Subcutaneous abdominal adipose tissue (tissue), 5 donors: Measurements from ENCODE around the gene PHF23.

Source experiments
- H3K27ac ChIP-seq: one replicate; pipeline ENCODE4 v1.7.0; 2013; ENCODE audit warnings: low read depth, mild to moderate bottlenecking, inconsistent platforms, low read length, moderate library complexity
- H3K27me3 ChIP-seq, 5 donors: one replicate each; pipeline ENCODE4 v1.7.0; 2013; ENCODE audit warnings: low read length in 5 of 5, inconsistent platforms in 1 of 5; ENCODE audit not compliant: control insufficient read depth in 5 of 5, insufficient read depth in 4 of 5
- H3K36me3 ChIP-seq, 5 donors: one replicate each; pipeline ENCODE4 v1.7.0; 2013; ENCODE audit warnings: low read length in 5 of 5; ENCODE audit not compliant: control insufficient read depth in 5 of 5, insufficient read depth in 5 of 5
- H3K4me1 ChIP-seq, 5 donors: one replicate each; pipeline ENCODE4 v1.7.0; 2013; ENCODE audit warnings: low read length in 5 of 5, mild to moderate bottlenecking in 3 of 5, moderate library complexity in 1 of 5; ENCODE audit not compliant: control insufficient read depth in 5 of 5, insufficient read depth in 5 of 5
- H3K4me3 ChIP-seq, 5 donors: one replicate each; pipeline ENCODE4 v1.7.0; 2013; ENCODE audit warnings: low read length in 5 of 5, low read depth in 1 of 5
- H3K9ac ChIP-seq, 5 donors: one replicate each; pipeline ENCODE4 v1.7.0; 2013; ENCODE audit warnings: low read length in 5 of 5, mild to moderate bottlenecking in 4 of 5, moderate library complexity in 3 of 5
- H3K9me3 ChIP-seq, 5 donors: one replicate each; pipeline ENCODE4 v1.7.0; 2013; ENCODE audit warnings: low read length in 5 of 5; ENCODE audit not compliant: control insufficient read depth in 5 of 5
- donor health status: healthy.
- donor health status: healthy.
- donor health status: healthy.
- donor health status: healthy.
- donor health status: healthy.

The PHF23 gene

GRCh38 chr17:7239091-7240027 is at the start of gene PHF23:
PHF23 (minus strand) TSS chr17:7239457; CDS start chr17:7239279, 178 bp downstream.
- H3K27ac ChIP-seq, result peak within 1 kb of the TSS; percentile 99
- peaks cover 14 to 61% (median 50%) of the 10 kb centered on the region in 5 donors for H3K4me1 ChIP-seq
- H3K4me3 ChIP-seq, result peak within 1 kb of the TSS; percentile 88 to 96 (median 93)
- no peaks in the 10 kb centered on the region for H3K27me3 ChIP-seq
- H3K9ac ChIP-seq, result peak within 1 kb of the TSS; percentile 87 to 97 (median 92)
- no peaks in the 10 kb centered on the region for H3K9me3 ChIP-seq
- peaks cover 0 to 38% (median 31%) of the 10 kb centered on the region in 5 donors for H3K36me3 ChIP-seq

GRCh38 chr17:7285679-7286078 is 46.4 kb upstream of the PHF23 start:
- Histone ChIP-seq H3K36me3 (peaks cover 0 to 39% (median 31%) of the 10 kb centered on the region in 5 donors), H3K27ac (no peak overlapping the region), H3K27me3 (peaks cover 0 to 15% (median 5%) of the 10 kb centered on the region in 5 donors), H3K4me3 (no peak overlapping the region), H3K4me1 (peaks cover 7 to 67% (median 34%) of the 10 kb centered on the region in 5 donors), H3K9me3 (no peaks in the 10 kb centered on the region), H3K9ac (peak overlapping the region in 1 of 5 donors; percentile 47)

DNA sequence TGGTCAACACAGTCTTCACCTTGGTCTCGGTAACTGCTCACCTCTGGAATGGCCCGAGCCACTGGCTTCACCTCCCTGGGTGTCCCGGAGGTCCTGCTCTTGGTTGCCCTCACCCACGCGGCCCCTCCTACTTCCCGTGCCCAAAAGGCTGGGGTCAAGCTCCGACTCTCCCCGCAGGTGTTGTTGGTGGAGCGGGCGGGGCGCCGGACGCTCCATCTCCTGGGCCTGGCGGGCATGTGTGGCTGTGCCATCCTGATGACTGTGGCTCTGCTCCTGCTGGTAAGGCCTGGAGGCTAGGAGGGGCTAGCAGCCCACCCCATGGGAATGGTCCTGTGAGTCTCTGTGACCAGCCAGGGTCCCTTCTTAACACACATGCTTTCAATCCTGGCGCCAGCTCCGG is 45.7 kb upstream of the PHF23 start:
- Histone ChIP-seq H3K27ac (no peak overlapping the region), H3K27me3 (peaks cover 0 to 15% (median under 1%) of the 10 kb centered on the region in 5 donors), H3K4me1 (peaks cover 7 to 65% (median 32%) of the 10 kb centered on the region in 5 donors), H3K9ac (peak overlapping the region in 1 of 5 donors; percentile 47), H3K36me3 (peaks cover 0 to 39% (median 31%) of the 10 kb centered on the region in 5 donors), H3K4me3 (no peak overlapping the region), H3K9me3 (no peaks in the 10 kb centered on the region)

DNA sequence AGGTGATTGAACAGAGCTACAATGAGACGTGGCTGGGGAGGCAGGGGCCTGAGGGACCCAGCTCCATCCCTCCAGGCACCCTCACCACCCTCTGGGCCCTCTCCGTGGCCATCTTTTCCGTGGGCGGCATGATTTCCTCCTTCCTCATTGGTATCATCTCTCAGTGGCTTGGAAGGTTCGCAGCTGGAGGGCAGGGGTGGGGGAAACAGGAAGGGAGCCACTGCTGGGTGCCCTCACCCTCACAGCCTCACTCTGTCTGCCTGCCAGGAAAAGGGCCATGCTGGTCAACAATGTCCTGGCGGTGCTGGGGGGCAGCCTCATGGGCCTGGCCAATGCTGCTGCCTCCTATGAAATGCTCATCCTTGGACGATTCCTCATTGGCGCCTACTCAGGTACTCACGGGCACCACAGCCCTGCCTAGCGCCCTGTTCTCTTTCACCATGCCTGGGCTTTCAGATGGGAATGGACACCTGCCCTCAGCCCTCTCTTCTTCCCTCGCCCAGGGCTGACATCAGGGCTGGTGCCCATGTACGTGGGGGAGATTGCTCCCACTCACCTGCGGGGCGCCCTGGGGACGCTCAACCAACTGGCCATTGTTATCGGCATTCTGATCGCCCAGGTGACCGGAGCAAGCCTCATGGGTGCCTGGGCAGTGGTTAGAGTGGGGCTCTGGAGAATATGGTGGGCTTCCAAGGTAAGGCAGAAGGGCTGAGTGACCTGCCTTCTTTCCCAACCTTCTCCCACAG is 44.4 kb upstream of the PHF23 start:
- H3K4me1 ChIP-seq, result peaks cover 7 to 61% (median 30%) of the 10 kb centered on the region in 5 donors
- H3K4me3 ChIP-seq, result peak overlapping the region in 3 of 5 donors; percentile 65 to 69 (median 68)
- H3K36me3 ChIP-seq, result peaks cover 0 to 39% (median 31%) of the 10 kb centered on the region in 5 donors
- H3K9ac ChIP-seq, result peak overlapping the region in 1 of 5 donors; percentile 53
- H3K9me3 ChIP-seq, result no peaks in the 10 kb centered on the region
- H3K27ac ChIP-seq, result peak overlapping the region; percentile 90
- H3K27me3 ChIP-seq, result peaks cover 0 to 15% (median 0%) of the 10 kb centered on the region in 5 donors

DNA sequence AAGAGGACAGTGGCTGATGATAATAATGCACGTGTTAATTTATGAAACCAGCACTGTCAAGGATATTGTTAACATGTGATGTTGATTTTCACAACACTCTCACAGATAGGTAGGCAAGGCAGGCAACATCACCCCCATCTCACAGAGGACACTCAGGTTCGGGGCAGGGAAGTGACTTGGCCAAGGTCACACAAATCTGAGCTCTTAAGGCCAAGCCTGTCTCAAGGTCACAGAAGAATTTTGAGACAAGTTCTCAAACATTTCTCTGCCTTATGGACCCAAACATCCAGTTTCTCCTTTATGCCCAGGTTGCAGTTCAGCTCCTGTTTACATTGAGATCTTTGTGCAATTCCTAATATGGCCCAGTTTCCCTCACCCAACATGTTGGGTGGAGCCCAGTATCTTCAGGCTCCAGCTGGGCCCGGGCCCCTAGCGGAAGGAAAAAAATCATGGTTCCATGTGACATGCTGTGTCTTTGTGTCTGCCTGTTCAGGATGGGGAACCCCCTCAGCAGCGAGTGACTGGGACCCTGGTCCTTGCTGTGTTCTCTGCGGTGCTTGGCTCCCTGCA is 43.6 kb upstream of the PHF23 start:
- H3K27me3 ChIP-seq, result peaks cover 0 to 15% (median 0%) of the 10 kb centered on the region in 5 donors
- peaks cover 0 to 38% (median 31%) of the 10 kb centered on the region in 5 donors for H3K36me3 ChIP-seq
- no peaks in the 10 kb centered on the region for H3K9me3 ChIP-seq
- H3K4me1 ChIP-seq, result peaks cover 7 to 61% (median 30%) of the 10 kb centered on the region in 5 donors
- peak overlapping the region; percentile 54 to 69 (median 68) for H3K4me3 ChIP-seq
- H3K9ac ChIP-seq, result peak overlapping the region in 3 of 5 donors; percentile 23 to 77 (median 70)
- peak overlapping the region; percentile 90 for H3K27ac ChIP-seq

DNA sequence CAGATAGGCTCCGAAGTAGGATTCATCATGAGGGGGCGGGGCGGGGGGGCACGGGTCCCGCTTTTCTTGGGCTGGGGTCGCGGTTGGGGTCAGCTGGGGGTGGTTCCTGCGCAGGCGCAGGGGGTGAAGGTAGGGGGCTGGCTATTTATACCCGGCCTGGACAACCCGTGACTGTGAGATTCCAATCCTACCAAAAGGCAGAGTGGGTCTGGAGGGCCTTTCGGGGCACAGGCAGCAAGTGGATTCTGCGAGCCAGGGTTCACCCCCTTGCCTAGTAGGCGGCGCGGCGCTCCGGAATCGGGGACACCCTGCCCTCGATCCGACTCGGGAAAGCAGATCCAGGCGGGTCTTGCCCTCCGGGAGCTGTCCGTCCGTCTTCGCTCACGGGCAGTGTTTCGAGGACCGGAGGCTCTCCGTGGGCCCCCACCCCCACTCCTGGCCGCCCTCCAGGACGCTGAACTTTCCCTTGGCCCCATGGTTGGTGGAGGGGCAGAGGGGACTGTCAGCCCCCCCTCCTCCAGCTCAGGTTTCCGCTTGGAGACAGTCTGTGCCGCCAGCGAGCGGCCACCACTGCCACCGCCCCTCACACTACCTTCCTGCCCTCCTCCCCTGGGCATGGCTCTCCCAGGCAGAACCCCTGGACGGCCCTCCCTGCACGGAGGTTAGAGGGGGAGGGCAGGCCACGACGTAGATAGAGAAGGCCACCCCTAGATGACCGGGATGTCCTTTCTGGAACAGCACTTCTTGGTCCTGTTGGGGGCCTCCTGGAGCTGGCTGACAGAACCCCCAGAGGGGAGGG is 42.9 kb upstream of the PHF23 start:
- H3K4me3 ChIP-seq, result peak overlapping the region; percentile 54 to 69 (median 68)
- no peaks in the 10 kb centered on the region for H3K9me3 ChIP-seq
- H3K36me3 ChIP-seq, result peaks cover 0 to 33% (median 28%) of the 10 kb centered on the region in 5 donors
- peaks cover 7 to 61% (median 30%) of the 10 kb centered on the region in 5 donors for H3K4me1 ChIP-seq
- H3K27me3 ChIP-seq, result peaks cover 0 to 15% (median 0%) of the 10 kb centered on the region in 5 donors
- peak overlapping the region in 4 of 5 donors; percentile 23 to 77 (median 61) for H3K9ac ChIP-seq
- H3K27ac ChIP-seq, result peak overlapping the region; percentile 90

DNA sequence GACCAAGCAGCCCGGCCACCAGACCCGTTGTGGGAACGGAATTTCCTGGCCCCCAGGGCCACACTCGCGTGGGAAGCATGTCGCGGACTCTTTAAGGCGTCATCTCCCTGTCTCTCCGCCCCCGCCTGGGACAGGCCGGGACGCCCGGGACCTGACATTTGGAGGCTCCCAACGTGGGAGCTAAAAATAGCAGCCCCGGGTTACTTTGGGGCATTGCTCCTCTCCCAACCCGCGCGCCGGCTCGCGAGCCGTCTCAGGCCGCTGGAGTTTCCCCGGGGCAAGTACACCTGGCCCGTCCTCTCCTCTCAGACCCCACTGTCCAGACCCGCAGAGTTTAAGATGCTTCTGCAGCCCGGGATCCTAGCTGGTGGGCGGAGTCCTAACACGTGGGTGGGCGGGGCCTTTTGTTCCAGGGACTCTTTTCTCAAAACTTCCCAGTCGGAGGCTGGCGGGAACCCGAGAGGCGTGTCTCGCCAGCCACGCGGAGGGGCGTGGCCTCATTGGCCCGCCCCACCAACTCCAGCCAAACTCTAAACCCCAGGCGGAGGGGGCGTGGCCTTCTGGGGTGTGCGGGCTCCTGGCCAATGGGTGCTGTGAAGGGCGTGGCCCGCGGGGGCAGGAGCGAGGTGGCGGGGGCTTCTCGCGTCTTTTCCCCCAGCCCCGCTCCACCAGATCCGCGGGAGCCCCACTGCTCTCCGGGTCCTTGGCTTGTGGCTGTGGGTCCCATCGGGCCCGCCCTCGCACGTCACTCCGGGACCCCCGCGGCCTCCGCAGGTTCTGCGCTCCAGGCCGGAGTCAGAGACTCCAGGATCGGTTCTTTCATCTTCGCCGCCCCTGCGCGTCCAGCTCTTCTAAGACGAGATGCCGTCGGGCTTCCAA is 42.1 kb upstream of the PHF23 start, which contains the start of gene SLC2A4:
TSS of gene SLC2A4 (plus strand) at position 645 of the 879 bp plus-strand sequence. CDS start at position 862, 217 bp downstream.
- peaks cover 0 to 28% (median 24%) of the 10 kb centered on the region in 5 donors for H3K36me3 ChIP-seq
- peaks cover 0 to 15% (median 0%) of the 10 kb centered on the region in 5 donors for H3K27me3 ChIP-seq
- H3K9me3 ChIP-seq, result no peaks in the 10 kb centered on the region
- peak within 1 kb of the TSS; percentile 28 to 77 (median 55) for H3K9ac ChIP-seq
- H3K4me1 ChIP-seq, result peaks cover 7 to 61% (median 30%) of the 10 kb centered on the region in 5 donors
- peak within 1 kb of the TSS; percentile 54 to 69 (median 68) for H3K4me3 ChIP-seq
- H3K27ac ChIP-seq, result peak within 1 kb of the TSS; percentile 90

GRCh38 chr17:7280519-7281073 is 41.3 kb upstream of the PHF23 start:
- Histone ChIP-seq H3K9me3 (no peaks in the 10 kb centered on the region), H3K9ac (peak overlapping the region in 4 of 5 donors; percentile 28 to 70 (median 62))

More at GRCh38 chr17:7280519-7281073, 41.3 kb upstream of the PHF23 start:
- Histone ChIP-seq H3K27ac (peak overlapping the region; percentile 90), H3K27me3 (peaks cover 0 to 15% (median 0%) of the 10 kb centered on the region in 5 donors), H3K4me3 (peak overlapping the region in 4 of 5 donors; percentile 54 to 69 (median 61)), H3K4me1 (peaks cover 7 to 55% (median 30%) of the 10 kb centered on the region in 5 donors), H3K36me3 (peaks cover 0 to 20% (median 17%) of the 10 kb centered on the region in 5 donors)
